Right forelimb (tissue), 1 donor: ENCODE measurements around the gene SMIM28.
"Not testable (repeated sequence)": the region's sequence is repeated elsewhere in the genome, so short reads cannot be mapped to it uniquely, and the experiment has no call there.

Source experiments
- DNase-seq: peaks from one replicate; pipeline ENCODE4 v3.0.0-alpha.2; 2018

SMIM28 gene

GRCh38 chr6:138410048-138410735 lies 32.5 kb downstream of the SMIM28 start:
- no peak for DNase-seq

DNA sequence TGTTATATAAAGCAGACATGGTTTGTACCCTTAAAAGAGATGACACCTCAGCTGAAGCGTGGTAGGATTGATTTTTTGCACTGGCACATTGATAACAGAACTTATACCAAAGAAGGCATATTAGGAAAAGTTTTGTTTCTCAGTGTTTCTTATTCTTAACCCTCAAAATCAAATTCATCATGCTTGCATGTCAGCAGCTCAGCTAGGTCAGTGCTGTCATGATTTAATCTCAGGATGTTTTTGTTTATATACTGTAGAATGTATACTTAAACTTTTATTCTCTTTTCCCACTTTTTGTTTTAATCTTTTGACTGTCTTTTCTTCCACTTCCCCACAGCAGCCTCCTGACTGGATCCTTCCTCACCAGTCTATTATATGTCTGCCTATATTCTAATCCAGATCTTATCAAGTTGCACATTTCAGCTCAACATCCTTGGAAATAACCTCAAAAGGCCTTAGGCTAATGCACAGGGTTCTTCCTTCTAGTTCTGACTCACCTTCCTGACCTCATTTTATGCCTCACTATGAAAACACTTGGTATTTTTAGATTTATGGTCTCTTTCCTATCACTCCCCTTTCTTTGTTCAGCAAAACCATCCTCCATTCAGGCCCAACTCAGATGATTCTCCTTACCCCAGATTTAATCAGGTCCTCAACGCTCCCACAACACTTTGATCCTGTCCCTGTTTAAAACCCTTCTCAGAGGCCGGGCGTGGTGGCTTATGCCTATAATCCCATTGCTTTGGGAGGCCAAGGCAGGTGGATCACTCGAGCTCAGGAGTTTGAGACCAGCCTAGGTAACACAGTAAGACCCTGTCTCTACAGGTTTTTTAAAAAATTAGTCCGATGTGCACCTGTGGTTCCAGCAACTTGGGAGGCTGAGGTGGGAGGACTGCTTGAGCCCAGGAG lies 33.5 kb downstream of the SMIM28 start:
- no peak for DNase-seq

GRCh38 chr6:138415125-138415524 lies 37.4 kb downstream of the SMIM28 start:
- DNase-seq: no peak

DNA sequence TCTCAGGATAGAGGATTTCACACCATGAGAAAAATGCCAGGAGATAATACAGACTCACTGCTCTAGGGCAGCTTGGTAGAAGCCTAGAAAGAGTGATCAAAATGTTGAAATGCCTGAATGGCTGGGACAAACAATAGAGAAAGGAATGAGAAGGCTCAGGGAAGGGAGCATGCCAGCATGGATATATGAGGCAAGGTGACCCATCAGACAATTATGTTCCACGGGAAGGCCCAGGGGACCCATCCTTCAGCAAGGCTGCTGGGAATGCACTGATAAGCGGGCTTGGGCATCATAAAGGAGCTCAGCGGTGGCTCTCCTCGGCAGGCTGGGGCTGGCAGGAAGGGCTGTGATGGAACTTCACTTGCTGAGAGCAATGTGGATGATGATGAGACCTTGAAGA lies 38.5 kb downstream of the SMIM28 start:
- no peak for DNase-seq

DNA sequence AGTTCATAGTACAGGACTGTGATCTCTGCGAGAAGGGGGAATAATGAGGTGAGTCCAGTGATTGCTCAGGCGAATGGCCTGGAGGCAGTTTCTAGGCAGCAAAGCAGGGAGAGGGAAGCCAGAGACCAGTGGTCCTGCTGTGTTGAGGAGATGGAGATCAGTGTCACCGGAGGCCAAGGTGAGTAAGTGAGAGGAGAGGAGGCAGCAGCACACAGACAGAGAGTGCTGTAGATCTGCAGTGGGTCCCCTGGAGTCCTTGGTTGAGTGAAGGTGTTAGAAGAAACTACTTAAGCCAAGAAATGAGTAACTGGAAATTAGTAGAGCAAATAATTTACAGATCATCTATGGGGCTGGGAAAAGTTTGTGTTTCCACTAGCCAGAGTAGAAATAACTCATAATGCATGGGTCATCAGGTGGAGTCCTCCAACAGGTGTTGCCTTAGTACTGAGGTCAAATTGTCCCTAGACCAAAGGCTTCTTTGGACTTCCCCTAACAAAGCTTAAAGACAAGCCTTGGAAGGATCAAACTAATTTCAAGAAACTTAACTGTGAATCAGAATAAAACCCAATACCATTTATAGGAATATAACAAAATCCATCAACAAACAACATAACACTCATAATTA lies 39.9 kb downstream of the SMIM28 start:
- DNase-seq: no peak

DNA sequence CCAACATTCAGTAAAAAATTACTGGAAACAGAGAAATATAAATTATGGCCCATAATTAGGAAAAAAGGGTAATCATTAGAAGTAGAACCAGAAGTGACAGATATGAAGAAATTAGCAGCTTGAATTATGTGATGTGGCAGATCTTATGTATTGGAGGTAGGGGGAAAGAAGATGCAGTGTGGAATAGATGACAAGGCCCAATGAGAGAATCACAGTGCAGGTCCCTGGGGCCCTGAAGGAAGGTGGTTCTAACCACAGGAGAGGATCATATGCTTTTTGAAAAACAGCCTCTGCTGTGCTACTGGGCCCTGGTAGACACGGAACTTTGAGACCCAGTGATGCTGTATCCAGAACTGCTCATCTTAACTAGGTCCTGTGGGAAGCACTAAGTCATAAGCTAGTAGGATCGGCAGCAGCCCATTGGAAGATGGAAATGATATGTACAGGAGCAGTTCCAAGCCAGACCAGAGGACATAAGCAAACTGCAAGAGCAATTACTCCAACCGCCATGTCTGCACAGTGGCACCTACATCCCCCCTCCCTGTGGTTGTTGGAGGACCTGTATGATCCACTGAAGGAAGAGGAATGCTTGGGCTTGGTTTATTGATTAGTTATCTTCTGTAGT lies 40.5 kb downstream of the SMIM28 start:
- DNase-seq: no peak

DNA sequence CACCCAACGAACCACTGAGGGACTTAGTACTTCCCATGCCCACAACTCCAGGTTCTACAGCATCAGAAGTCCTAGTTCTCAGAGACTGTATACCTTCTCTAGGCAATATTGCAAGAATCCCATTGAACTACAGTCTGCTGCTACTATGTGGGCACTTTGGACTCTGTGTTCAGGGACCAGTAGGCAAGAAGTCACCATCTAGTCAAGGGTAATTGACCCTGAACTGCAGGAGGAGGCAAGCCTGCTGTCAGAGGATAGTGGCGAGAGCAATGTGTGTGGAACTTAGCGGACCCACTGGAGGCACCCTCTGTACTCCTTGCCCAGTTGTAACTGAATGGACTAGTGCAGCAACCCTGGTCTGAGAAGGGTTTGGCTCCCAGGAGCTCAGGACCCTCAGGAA lies 42.1 kb downstream of the SMIM28 start:
- DNase-seq: no peak

- no peak for DNase-seq
These were observed 42.7 kb downstream of the SMIM28 start for GRCh38 chr6:138420356-138420755.

GRCh38 chr6:138421089-138421488 lies 43.4 kb downstream of the SMIM28 start:
- no peak for DNase-seq

DNA sequence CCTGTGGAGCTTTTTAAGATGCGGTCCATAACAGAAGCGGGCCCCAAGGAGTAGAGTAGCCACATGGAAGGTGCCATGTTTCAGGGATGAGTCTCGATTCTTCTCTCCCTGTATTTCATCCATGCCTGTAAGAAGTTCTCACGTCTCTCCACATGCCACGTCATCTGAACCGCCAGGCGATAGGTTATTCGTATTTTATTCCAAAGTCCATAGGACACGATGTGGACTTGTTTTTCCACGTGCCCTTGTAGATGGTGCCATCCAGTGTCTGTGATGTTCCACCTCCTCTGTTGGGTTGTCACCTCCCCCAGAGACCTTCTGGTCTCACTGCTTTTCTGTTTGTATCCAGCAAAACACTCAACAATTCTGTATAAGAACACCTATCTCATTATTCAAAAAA lies 43.9 kb downstream of the SMIM28 start:
- no peak for DNase-seq

DNA sequence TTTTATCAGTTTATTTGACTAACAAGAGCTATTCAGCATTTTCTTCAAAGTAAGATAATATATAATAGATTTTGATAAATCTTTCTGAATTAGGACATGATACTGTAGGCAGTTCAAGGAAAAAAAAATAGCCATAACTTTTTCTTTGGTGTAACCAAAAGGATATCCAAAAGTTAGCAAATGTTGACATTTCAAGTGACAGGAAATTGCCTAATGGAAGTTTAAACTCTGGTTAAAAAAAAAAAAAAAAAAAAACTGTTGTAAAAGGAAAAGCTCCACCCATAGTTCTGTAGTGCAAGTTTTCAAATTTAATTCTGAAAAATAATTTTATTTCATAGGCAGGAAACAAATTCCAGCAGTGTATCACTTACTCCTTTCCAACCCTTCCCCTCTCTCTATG lies 45.2 kb downstream of the SMIM28 start:
- DNase-seq: no peak

GRCh38 chr6:138424004-138424904 lies 46.5 kb downstream of the SMIM28 start:
- no peak for DNase-seq

GRCh38 chr6:138425256-138425655 lies 47.6 kb downstream of the SMIM28 start:
- not testable (repeated sequence) for DNase-seq

DNA sequence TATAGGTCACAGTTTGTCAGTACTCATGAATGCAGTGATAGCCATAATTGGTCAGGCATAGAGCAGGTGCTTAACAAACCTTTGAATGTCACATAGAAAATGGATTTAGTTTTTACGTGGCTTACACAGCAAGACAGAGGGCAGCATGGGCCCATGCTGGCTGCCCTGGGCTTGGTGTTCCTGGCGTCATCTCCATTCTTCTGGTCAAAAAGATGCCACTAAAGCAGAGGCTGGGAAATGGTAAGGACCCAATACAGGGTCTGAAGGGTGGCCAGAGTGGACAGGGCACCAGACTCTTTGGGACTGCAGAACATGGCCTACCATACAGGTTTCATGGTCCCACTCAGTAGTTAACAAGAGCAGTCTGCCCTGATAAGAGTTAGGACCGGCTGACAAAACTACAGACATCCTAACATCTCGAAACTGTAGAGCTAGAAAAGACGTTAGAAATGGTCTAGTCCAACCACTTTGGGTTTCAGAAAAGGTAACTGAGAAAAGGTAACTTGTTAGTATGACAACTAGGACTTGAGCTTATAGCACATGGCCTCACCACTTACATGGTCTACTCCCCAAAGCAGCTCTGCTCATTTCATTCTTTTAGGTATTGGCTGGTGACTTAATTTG lies 48.9 kb downstream of the SMIM28 start:
- no peak for DNase-seq

DNA sequence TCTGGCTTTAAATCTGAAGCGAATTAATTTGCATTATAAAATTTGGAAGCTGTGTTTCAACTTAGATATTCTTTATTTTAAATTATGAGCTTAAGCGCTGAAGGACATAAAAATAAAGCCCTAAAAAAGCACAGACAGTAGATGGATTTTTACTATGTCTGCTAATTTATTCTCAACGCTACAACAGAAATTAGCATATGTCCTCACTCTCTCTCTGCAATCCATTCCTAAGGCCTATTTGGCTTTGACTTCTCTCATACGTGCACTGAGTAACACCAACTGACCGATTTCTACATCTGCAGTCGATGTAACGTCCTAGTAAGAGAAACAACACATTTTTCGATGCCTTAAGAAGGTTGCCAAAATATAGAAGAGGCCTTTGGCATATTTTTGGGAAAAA lies 50.0 kb downstream of the SMIM28 start:
- DNase-seq: no peak

DNA sequence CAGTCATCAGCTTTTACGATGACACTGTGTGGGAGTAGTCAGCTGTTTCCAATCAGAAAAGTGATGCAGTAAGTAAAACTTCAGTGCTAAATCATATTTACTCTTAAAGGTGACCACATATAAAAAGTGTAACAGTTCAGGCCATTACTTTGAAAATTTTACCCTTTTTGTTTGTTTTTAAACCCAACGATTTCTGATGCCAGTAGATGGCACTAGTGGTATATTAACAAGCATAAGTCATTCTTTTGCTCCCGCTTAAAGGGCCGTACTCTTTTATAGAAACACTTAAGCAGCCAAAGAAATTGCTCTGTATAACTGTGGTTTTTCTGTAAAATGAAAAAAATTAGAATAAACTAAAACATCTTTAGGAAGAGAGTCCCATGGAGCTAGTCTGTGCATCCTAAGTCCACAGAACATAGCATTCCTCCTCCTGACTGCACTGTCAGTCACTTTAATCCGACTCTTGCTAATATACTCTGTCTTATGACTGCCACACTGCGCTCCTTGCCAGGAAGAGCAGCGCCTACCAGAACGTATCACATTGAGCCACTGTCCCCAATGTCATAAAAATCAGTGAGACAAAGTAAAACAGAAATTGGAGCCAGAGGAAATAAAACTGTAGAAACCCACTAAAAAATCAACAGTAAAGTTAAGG lies 51.4 kb downstream of the SMIM28 start:
- no peak for DNase-seq

GRCh38 chr6:138429761-138430160 lies 52.1 kb downstream of the SMIM28 start:
- no peak for DNase-seq

DNA sequence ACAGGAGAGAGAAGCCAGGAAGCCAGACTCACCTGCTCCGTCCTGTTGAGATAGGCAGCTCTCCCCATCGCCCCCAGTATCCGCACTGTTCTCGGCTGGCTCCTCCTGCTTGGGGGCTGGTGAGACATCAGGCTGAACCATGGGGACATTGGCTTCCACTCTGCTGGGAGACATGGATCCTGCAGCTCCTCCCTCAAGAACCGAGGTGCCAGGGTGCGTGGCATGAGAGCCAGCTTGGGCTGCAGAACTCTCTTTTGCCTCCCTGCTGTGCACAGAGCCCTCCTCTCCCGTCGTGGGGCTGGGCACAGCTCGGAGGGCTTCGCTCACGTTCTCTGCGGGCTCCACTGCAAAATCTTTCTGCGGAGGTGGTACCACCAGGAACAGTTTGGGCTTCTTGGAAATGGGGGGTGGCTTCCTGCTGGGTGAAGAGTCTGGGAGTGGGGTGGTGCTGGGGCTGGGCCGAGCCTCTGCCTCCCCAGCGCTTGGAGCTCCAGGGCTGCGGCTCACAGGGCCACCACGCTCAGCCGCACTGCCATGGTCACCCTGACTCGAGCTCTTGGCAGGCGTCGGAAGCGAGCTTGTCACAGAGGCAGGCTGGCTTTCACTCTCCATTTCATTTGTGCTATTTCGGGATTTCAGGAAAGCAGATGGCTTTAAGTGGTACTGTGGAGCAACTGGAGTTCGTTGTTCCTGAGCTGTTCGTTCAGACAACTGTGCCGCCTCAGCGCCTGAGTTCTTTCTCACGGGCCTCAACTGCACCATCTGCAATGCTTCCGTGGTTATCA lies 52.8 kb downstream of the SMIM28 start:
- no peak for DNase-seq

DNA sequence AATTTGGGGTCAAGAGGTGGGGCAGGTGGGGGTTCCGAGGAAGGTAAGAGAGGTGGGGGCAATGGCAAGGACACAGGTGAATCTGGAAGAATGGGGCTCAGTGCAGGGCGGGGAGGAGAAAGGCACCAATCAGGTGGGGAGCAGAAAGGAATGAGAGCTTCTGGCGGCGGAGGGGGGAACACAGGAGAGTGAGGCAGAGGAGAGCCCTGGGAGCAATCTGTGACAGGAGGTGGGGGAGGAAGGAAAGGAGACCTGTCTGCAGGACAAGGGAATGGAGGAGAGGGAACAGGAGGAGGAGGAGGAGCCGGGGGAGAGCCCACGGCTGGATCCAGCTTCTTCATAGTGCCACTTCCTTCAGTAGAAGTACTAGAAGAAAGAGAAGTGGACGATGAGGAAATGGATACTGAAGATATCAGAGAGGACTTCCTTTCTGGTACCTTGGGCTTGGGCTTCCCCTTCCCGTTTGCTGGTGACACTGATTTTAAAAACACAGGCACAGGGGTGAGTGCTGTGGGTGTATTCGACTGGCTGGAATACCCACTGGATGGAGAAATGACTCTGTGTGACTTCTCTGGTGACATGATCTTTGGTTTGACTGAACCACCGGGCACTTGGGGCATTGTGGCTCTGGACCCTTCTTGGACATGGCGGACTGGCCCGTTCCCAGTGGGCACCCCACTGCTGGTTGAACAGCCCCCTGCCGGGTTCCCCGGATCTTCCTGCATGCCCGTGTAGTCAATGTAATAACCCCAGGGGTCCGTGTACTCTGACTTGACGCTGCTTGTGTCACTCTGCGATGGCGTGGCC lies 53.8 kb downstream of the SMIM28 start:
- DNase-seq: no peak

DNA sequence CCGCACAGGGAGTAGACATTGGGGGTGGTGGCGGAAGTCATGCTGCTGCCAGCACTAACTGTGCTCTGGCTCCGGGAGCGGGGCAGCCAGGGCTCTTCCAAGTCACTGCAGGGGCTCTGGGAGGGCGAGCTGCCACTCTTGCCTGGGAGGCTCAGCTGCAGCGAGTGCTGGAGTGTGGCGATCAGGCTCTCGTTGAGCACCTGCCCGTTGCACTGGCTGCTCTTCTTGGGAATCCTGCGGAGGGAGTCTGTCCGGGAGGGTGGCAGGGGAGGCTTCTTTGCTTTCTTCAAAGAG lies 54.3 kb downstream of the SMIM28 start:
- no peak for DNase-seq
